PC-3 (cell line): ENCODE data around the gene TEP1.

Source experiments
- CTCF ChIP-seq: fragments of 300-600 bp; sonication (generic); conservative IDR thresholded peaks from 2 replicates; pipeline ENCODE4 v1.5.1; 2017; ENCODE audit warnings: antibody characterized with exemption, low read depth, mild to moderate bottlenecking, low read length
- EZH2 ChIP-seq: fragments of 300-600 bp; sonication (generic); IDR thresholded peaks from one replicate; pipeline ENCODE4 v1.6.1; 2017; ENCODE audit warnings: antibody characterized with exemption, mild to moderate bottlenecking, low read length; ENCODE audit not compliant: unreplicated experiment

- TF ChIP-seq CTCF (no peak), EZH2 (no peak)
These were observed 25.1 kb downstream of the TEP1 start for GRCh38 chr14:20388159-20388558.
